Measurements from ENCODE around the gene MAP3K20.

Gene MAP3K20

DNA sequence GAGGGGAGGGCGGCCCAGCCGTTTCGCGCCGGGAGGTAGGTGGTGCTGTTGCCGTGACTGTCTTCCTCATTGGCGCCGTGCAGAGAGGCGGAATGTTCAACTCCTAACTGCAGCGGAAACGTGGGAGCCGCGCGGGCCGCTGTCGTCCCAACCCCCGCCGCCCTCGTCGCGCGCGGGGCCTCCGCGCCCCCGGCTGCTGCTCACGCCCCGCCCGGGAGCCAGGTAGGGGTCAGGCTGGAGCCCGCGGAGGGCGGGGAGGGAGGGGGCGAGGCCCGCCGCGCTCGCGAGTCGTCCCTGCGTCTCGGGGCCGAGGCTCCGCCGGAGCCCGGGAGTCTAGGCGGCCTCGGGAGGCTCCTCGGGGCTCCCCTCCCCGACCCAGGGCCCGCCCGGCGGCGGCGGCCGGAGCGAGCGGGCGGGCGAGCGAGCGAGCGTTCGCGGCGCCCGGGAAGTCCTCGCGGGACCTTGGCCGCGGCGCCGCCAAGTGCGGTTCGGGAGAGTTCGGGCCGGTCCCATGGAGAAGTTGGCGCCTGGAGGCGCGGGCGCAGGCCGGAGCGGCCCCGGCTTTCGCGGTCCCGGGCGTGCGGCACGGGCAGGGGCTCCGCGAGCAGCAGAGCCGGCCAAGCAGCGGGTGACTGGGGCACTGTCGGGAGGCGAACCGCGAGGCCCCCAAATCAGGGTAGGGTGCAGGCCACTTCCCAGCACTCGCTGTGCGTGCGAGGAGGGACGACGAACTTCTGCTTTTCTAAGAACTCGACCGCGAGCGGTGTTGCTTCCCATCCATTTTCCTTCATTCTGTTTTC is at the start of gene MAP3K20:
Gene MAP3K20, plus strand, starts transcription at position 66 of the 800 bp plus-strand sequence. CDS start 15,186 bp downstream, outside the sequence.
- no peaks in the 10 kb centered on the region for H3K27me3 ChIP-seq (ENCODE audit: insufficient read depth, low read depth, severe bottlenecking)
- peak; percentile 75 for DNase-seq
- H3K9me3 ChIP-seq (ENCODE audit: severe bottlenecking): no peaks in the 10 kb centered on the region
- no peaks in the 10 kb centered on the region for H3K36me3 ChIP-seq
- H3K4me3 ChIP-seq (ENCODE audit: low read depth, low read length): peak within 1 kb of the TSS; percentile 45
- TF ChIP-seq CTCF (IDR thresholded peaks at IDR 0.05; ENCODE audit: low read depth, low read length): peak; percentile 64
- H3K27ac ChIP-seq: peak within 1 kb of the TSS; percentile 86

- no peak overlapping the region for H3K27ac ChIP-seq
- DNase-seq: no peak
- no peak for TF ChIP-seq CTCF (IDR thresholded peaks at IDR 0.05; ENCODE audit: low read depth, low read length)
- no peaks in the 10 kb centered on the region for H3K9me3 ChIP-seq (ENCODE audit: severe bottlenecking)
- H3K4me3 ChIP-seq (ENCODE audit: low read depth, low read length): no peak overlapping the region
- no peaks in the 10 kb centered on the region for H3K36me3 ChIP-seq
- no peaks in the 10 kb centered on the region for H3K27me3 ChIP-seq (ENCODE audit: insufficient read depth, low read depth, severe bottlenecking)
Measured at GRCh38 chr2:173026479-173026878, 49.2 kb upstream of the MAP3K20 start.

GRCh38 chr2:173027181-173028128 is 48.2 kb upstream of the MAP3K20 start:
- TF ChIP-seq CTCF (IDR thresholded peaks at IDR 0.05; ENCODE audit: low read depth, low read length): peak; percentile 76
- no peaks in the 10 kb centered on the region for H3K36me3 ChIP-seq
- H3K4me3 ChIP-seq (ENCODE audit: low read depth, low read length): no peak overlapping the region
- DNase-seq: peak; percentile 78
- no peaks in the 10 kb centered on the region for H3K9me3 ChIP-seq (ENCODE audit: severe bottlenecking)
- no peaks in the 10 kb centered on the region for H3K27me3 ChIP-seq (ENCODE audit: insufficient read depth, low read depth, severe bottlenecking)
- no peak overlapping the region for H3K27ac ChIP-seq

DNA sequence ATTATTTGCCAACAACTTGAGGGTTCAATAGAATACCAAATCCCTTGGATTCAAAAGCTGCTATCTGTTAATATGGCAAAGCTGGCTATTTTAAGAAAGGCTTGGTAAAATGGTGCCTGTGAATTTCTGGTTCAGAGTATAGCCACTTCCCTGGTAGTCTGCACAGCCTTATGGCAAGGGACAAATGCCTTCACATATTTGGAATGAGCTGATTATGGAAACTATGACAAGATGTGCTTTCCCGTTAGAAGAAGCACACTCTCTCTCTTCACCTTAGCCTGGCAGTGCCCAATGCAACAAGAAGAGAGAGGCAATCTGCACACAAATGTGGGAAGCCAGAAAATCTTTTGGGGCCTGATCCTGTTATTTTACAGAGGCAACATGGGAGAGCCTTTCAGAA is 47.5 kb upstream of the MAP3K20 start:
- Histone ChIP-seq H3K27ac (no peak overlapping the region), H3K4me3 (ENCODE audit: low read depth, low read length) (no peak overlapping the region), H3K27me3 (ENCODE audit: insufficient read depth, low read depth, severe bottlenecking) (no peaks in the 10 kb centered on the region), H3K36me3 (no peaks in the 10 kb centered on the region), H3K9me3 (ENCODE audit: severe bottlenecking) (no peaks in the 10 kb centered on the region)
- no peak for TF ChIP-seq CTCF (IDR thresholded peaks at IDR 0.05; ENCODE audit: low read depth, low read length)
- DNase-seq: no peak

DNA sequence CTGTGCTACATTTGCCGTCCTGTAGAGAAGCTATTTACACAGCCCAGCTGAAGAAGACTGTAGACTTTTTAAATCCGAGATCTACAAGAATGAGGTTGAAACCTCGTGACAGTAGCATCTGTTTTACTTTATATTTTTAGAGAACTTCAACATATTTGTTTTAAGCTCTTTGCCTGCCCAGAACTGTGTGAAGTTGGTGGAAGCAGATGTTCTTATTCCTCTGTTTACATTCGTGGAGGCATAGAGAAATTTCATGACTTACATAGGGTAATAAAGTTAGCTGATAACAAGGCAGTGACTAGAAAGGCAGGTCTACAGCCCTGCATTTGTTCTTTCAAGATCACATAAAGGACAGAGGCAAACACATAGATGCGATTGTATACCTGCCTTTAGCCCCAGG is 47.0 kb upstream of the MAP3K20 start:
- no peak for TF ChIP-seq CTCF (IDR thresholded peaks at IDR 0.05; ENCODE audit: low read depth, low read length)
- H3K27ac ChIP-seq: no peak overlapping the region
- DNase-seq: no peak

More for the DNA sequence above, 47.0 kb upstream of the MAP3K20 start:
- Histone ChIP-seq H3K9me3 (ENCODE audit: severe bottlenecking) (no peaks in the 10 kb centered on the region), H3K4me3 (ENCODE audit: low read depth, low read length) (no peak overlapping the region), H3K27me3 (ENCODE audit: insufficient read depth, low read depth, severe bottlenecking) (no peaks in the 10 kb centered on the region), H3K36me3 (no peaks in the 10 kb centered on the region)

All from WERI-Rb-1 (cell line).